COLO668 (cell line): ENCODE results near the gene CYB5A.

Experiments used
- DNase-seq: peaks from one replicate; lab custom pipeline; 2025; ENCODE audit not compliant: unreplicated experiment; lab: John Stamatoyannopoulos, UW

CYB5A gene

DNA sequence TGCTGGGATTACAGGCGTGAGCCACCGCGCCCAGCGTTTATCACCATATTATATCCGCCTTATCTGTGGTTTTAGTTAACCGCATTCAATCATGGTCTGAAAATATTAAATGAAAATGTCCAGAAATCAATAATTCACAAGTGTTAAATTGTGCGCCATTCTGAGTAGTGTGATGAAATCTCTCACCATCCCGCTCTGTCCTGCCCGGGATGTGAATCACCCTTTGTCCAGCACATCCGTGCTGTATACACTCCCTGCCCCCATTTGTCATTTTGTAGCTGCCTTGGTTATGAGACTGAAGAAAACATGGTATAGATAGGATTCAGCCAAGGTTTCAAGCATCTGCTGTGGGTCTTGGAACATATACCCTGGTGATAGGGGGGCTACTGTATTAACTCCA lies 72.7 kb downstream of the CYB5A start:
- DNase-seq: no peak

DNA sequence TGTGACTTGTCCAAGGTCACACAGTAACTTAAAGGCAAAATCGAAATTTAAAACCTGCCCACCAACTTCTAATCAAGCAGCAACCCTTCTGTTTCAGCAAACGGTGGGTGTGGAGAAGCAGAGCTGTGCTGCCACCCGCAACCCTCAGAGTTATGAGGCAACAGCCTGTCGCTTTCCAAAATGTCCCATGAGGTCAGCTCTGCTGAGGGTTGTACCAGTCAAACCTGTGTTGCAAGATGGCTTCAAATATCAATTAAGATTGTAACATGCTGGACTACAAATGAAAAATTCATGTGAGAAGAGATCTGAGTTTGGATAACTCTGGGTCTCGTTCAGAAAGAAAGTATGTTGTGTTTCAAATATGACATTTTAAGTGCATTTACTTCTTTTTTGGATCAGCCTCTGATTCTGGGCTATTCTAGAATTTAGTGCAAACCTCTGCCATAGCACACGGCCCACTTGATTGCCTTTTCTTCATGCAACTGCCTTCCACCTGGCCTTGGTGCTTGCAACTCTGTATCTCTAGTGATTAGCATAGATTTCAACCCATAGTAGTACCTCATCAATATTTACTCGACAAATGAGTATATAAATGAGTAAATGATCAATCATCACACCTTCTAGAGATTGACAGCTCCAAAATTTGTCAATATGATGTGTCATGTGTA lies 74.2 kb downstream of the CYB5A start:
- no peak for DNase-seq

DNA sequence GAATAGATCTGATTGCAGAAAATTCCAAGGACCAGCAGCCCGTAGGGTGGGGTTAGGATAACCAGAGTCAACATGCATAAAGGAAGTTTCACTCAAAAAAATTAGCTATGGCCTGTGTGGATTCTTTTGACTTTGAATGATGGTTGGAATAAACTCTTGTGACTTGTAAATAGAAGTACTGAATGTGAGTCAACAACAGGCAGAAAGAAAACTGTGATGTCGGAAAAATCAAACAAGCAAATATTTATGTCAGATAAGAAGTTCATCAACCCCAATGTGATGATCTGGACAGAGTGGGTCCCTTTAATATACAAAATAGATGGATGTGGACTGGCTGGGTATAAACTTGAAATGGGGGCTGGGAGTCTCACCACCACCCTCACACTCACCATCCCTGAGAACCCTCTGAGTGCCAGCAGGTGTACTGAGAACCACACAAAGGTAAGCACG lies 75.1 kb downstream of the CYB5A start:
- no peak for DNase-seq

DNA sequence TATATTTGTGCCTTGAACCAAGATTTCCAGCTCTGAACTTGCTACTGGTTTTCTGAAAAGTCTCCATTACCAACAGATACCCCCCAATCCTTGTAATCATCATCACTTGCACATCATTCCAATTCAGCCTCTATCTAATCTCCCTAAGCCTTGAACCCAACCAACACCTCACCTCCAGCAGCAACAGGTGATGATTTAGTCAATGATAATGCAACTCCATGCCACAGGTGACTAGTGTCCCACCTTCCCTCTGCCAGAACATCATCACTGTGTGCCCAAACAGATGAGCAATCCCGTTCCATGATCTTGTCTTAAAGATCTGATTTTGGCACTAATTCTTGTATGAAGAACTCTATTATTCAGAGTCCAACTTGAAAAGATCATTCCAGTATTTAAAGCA lies 75.9 kb downstream of the CYB5A start:
- no peak for DNase-seq

DNA sequence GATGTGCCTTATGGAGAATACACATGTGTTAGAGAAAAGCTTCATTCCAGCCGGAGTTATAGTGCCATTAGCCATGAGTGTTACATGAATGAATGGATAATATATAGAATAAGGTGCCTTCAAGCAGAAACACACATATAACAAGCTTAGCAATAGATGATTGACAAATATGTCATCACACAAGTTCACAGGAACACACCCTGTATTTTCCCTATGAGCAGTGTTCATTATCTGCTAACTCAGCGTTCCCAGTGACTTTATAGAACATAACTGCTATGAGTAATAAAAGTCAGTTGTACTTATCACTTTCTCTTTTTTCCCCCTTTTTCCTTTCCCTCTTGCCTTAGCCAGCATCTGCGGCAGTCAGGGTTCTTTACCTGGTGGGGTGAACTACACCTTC lies 78.3 kb downstream of the CYB5A start:
- no peak for DNase-seq

DNA sequence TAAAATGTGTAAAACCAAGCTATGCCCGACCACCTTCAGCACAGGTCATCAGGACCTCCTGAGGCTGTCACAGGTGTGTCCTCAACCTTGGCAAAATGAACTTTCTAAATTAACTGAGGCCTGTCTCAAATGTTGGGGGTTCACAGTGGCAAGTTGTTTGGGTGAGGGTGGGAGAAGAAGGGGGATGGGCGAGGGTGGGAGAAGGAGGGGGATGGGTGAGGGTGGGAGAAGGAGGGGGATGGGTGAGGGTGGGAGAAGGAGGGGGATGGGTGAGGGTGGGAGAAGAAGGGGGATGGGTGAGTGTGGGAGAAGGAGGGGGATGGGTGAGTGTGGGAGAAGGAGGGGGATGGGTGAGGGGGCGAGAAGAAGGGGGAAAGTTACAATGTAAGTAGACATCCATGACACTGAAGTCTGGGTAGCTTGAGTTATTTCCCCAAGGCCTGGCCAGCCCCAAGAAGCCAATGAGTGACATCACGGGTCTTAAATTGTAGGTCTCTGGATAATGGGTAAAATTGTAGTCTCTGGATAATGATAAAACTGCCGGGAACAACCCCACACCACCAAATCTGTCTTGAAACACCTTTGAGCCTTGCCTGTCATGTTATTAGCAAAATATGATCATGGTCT lies 87.1 kb downstream of the CYB5A start:
- DNase-seq: no peak

DNA sequence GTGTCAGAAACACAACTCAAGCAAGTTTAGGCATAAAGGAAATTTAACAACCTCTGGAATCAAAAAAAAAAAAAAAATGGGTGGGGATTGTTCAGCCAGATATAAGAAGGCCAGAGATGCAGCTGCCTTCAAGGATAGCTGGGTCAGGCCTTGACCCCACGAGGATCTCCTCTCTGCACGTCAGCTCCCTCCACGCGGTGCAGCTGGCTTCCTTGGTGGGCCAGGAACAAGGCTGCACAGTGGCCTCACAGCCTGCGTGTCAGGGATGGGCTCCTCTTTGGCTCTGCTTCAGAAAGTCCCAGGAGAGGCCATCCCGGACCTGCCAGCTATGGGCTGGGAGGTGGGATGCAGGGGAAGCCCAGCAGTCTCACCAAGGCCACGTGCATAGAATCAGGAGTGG lies 88.0 kb downstream of the CYB5A start:
- DNase-seq: no peak
